K562 (cell line): ENCODE data around the gene CSNK1G1. TPM values are rescaled to one million over a fixed set of nuclear protein-coding genes. Genes with fewer than 3 reads are reported as not detected.

Source experiments
- EP400 ChIP-seq: fragments of 450-650 bp; IDR thresholded peaks from 2 replicates; pipeline ENCODE4 v1.6.1; 2017; ENCODE audit warnings: antibody characterized with exemption, mild to moderate bottlenecking, moderate library complexity
- ESRRA ChIP-seq: fragments of 450-650 bp; IDR thresholded peaks from 2 replicates; pipeline ENCODE4 v1.6.1; 2014; ENCODE audit warnings: low read depth, mild to moderate bottlenecking, moderate library complexity, borderline replicate concordance
- ESRRB ChIP-seq: fragments of 250-450 bp; sonication (Bioruptor Pico); IDR thresholded peaks from 2 replicates; pipeline ENCODE4 v1.5.0; 2020; ENCODE audit warnings: mild to moderate bottlenecking, moderate library complexity, borderline replicate concordance
- MEIS2 ChIP-seq: fragments of 450-650 bp; IDR thresholded peaks from 2 replicates; pipeline ENCODE4 v1.6.1; 2014; ENCODE audit warnings: mild to moderate bottlenecking; ENCODE audit not compliant: partially characterized antibody
- PBX2 ChIP-seq, 2 experiments: IDR thresholded peaks in 1 of 2; conservative IDR thresholded peaks in 1 of 2; 2 replicates each; pipeline ENCODE4 v1.6.1; 2016; ENCODE audit warnings: low read depth in 2 of 2, mild to moderate bottlenecking in 1 of 2, missing compliant biosample characterization in 1 of 2, missing genetic modification characterization in 1 of 2, moderate library complexity in 1 of 2
- RBM22 ChIP-seq: fragments of 200-400 bp; formaldehyde crosslinking; IDR thresholded peaks from 2 replicates; pipeline ENCODE4 v1.6.1; 2018; ENCODE audit warnings: low read length, low read depth; ENCODE audit not compliant: poor library complexity, severe bottlenecking
- ZC3H4 ChIP-seq: sonication (generic); formaldehyde crosslinking; IDR thresholded peaks from 2 replicates; pipeline ENCODE4 v1.9.0; 2021; ENCODE audit warnings: missing genetic modification reagents, borderline replicate concordance
- ZNF24 ChIP-seq: fragments of 450-650 bp; IDR thresholded peaks from 2 replicates; pipeline ENCODE4 v1.6.1; 2016
- polyA plus RNA-seq, 8 experiments: library from polyadenylated mRNA; depleted of rRNA in 4 of 8; stranded (reverse) in 5 of 8; unstranded in 3 of 8; fragments of >200 nt; fragmentation: Nextera tagmentation in 2 of 8; fragmentation: Illumina TruSeq in 1 of 8; extraction: Ambion mirVana in 2 of 8; extraction: Trizol in 1 of 8; gene quantifications; 2 replicates each; pipeline versions ENCODE4 v1.2.1 to v1.2.3, GENCODE V29; 2011 to 2014; ENCODE audit warnings: inconsistent platforms in 1 of 8, missing spikeins in 1 of 8
- total RNA-seq, 7 experiments: library from RNA; depleted of rRNA in 6 of 7; stranded (reverse); fragments of >200 nt in 6 of 7; fragmentation: Illumina TruSeq in 2 of 7; extraction: Trizol in 2 of 7; gene quantifications; 2 replicates each; pipeline versions ENCODE4 v1.2.1 to v1.2.3, GENCODE V29; 2011 to 2021; ENCODE audit warnings: low replicate concordance in 1 of 7
- TF ChIP-seq, protein P1 (sequence below): fragments of 450-650 bp; IDR thresholded peaks from 2 replicates; pipeline ENCODE4 v1.6.1; 2014; ENCODE audit warnings: low read depth, mild to moderate bottlenecking, moderate library complexity, borderline replicate concordance
- TF ChIP-seq, protein P2 (sequence below): fragments of 250-450 bp; sonication (Bioruptor Pico); IDR thresholded peaks from 2 replicates; pipeline ENCODE4 v1.8.0; 2021; ENCODE audit warnings: mild to moderate bottlenecking, moderate library complexity

CSNK1G1 gene
- total and polyA plus RNA-seq, 9 of the 15 experiments (the other 6 are each of a cell fraction or from before 2014, with no cell fraction given) = 4.5 to 18.5 (median 9.5) TPM

GRCh38 chr15:64354688-64355344 is 1.2 kb downstream of the CSNK1G1 start (continued):
- TF ChIP-seq PBX2 (CRISPR knock-in tag; IDR thresholded peaks at IDR 0.05; ENCODE audit: low read depth) (no peak), PBX2 (tag; conservative IDR thresholded peaks at IDR 0.05; ENCODE audit: low read depth) (0 out of 2 replicates have a peak, but pooled peaks have one; percentile 19), ESRRA (0 out of 2 replicates have a peak, but pooled peaks have one; percentile 17), ESRRB (CRISPR knock-in tag) (no peak), EP400 (0 out of 2 replicates have a peak, but pooled peaks have one; percentile 14), ZC3H4 (CRISPR knock-in tag) (no peak), ZNF24 (no peak), MEIS2 (peak; percentile 27), RBM22 (no peak)
- TF ChIP-seq, protein P1, sequence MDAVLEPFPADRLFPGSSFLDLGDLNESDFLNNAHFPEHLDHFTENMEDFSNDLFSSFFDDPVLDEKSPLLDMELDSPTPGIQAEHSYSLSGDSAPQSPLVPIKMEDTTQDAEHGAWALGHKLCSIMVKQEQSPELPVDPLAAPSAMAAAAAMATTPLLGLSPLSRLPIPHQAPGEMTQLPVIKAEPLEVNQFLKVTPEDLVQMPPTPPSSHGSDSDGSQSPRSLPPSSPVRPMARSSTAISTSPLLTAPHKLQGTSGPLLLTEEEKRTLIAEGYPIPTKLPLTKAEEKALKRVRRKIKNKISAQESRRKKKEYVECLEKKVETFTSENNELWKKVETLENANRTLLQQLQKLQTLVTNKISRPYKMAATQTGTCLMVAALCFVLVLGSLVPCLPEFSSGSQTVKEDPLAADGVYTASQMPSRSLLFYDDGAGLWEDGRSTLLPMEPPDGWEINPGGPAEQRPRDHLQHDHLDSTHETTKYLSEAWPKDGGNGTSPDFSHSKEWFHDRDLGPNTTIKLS = no peak
- TF ChIP-seq, protein P2, sequence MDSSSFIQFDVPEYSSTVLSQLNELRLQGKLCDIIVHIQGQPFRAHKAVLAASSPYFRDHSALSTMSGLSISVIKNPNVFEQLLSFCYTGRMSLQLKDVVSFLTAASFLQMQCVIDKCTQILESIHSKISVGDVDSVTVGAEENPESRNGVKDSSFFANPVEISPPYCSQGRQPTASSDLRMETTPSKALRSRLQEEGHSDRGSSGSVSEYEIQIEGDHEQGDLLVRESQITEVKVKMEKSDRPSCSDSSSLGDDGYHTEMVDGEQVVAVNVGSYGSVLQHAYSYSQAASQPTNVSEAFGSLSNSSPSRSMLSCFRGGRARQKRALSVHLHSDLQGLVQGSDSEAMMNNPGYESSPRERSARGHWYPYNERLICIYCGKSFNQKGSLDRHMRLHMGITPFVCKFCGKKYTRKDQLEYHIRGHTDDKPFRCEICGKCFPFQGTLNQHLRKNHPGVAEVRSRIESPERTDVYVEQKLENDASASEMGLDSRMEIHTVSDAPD (CRISPR knock-in tag) = no peak
